ENCODE measurements around the gene ULBP1.
"Not testable (repeated sequence)": the region's sequence is repeated elsewhere in the genome, so short reads cannot be mapped to it uniquely, and the experiment has no call there.

Gene ULBP1

GRCh38 chr6:149954328-149954983 is 9.3 kb upstream of the ULBP1 start:
- DNase-seq = not testable (repeated sequence)

DNA sequence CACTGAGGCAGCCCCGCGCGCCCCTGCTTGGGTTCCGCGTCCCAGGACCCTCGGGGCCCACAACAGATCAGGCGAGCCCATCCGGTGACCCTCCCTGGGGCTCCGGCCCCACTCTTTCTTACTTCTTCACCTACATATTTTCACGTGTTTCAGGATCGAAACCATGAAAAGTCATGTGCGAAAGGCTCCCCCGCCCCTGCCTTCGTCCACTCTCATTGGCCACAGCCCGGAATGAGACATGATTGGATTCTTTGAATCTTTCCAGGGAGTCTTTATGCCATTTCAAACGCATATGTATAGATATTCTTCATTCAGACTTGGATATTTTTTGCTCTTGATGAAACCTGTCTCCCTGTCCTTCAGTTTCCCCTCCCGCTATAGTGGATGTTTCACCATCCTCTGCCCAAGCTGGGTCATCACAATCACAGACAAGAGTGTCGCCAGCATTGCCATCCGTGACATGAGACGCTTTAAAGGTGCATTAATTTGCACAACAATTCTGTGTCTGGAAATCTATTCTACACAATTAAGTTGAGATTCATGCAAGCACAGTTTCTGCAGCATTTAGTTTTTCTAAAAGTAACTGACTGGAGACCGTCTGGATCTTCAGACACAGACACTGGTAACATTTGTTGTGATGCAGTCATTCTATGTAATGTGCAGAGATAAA is 8.6 kb upstream of the ULBP1 start:
- DNase-seq = not testable (repeated sequence)

- DNase-seq = not testable (repeated sequence)
These were observed 8.0 kb upstream of the ULBP1 start for GRCh38 chr6:149955654-149956317.

DNA sequence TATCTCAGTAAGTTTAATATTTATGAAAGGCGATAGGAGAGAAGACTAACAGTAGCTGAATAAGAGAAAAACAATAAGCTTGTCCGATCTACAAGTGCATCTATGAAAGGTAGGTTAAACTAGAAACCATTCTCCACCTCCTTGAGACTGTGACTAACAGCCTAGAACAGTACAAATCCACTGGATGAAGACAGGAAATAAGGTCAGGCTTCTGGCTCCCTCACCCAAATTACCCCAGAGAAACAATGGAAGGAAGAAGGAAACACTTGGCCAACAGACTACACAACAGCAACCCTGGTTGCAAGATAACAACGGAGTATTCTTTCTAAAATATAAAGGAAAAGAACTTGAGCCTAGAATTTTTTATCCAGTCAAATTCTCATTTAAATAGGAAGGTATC is 5.6 kb upstream of the ULBP1 start:
- DNase-seq = not testable (repeated sequence)

DNA sequence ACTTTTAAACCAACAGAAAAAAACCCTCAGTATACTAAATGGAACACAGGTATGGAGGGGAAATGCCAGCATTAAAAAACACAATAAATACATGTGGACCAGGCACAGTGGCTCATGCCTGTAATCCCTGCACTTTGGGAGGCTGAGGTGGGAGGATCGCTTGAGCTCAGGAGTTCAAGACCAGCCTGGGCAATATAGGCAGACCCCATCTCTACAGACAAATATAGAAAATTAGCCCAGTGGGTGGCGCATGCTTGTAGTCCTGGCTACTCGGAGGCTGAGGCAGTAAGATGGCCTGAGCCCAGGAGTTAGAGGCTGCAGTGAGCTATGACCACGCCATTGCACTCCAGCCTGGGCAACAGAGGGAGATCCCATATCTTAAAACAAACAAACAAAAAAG is 3.9 kb upstream of the ULBP1 start:
- DNase-seq = not testable (repeated sequence)

DNA sequence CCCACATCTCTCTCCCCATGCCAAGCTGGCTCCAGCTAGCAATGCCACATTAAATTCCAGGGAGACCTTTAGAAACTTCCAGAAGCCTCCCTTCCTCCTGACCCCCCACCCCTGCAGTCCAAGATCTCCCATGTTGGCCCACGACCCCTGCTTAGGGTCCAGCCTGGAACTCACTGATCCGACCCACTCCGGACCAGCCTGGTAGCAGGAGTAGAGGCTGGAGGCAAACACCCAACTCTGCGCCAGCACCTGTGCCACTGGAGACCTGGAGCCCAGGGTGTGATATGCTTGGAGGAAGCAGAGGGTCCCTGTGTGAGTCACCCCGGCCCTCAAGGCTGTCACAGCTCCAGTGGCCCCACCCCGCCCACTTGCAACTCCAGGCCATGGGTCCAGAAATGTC is 3.3 kb upstream of the ULBP1 start:
- no peak for DNase-seq

DNA sequence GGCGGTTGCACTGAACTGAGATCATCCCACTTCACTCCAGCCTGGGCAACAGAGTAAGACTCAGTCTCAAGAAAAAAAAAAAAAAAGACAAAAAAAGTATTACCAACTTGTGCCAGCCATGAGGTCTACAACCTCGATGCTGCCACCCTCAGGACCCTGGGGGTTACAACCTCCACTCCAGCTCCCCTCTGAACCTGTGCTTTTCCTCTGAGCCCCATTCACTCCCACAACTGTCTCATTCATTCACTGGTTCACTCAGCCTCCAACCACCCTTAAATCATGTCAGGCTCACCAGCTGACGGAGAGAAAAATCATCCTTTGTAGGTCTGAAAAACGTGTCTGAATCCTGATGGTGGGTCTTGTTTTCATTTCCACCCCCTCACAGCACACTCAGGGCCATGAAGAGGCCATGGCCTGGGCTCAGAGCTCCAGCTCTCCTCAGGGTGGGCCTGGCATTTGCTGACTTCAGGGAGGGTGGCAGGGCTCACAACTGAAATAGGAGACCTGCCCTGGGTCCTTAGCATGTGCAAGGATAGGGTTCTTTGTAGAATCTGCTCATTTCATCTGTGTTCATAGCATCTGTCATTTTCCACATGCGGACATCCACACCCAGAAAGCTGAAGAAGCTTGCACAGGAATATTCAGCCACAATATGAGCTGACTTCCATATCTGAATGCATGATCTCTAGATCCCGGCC is 1.9 kb upstream of the ULBP1 start:
- DNase-seq = peak in 1 of 2 experiments; percentile 40

GRCh38 chr6:149962461-149963211 is 1.1 kb upstream of the ULBP1 start:
- no peak for DNase-seq

- peak; percentile 65 to 71 for DNase-seq
These were observed 606 bp upstream of the ULBP1 start for GRCh38 chr6:149963212-149963461.

DNA sequence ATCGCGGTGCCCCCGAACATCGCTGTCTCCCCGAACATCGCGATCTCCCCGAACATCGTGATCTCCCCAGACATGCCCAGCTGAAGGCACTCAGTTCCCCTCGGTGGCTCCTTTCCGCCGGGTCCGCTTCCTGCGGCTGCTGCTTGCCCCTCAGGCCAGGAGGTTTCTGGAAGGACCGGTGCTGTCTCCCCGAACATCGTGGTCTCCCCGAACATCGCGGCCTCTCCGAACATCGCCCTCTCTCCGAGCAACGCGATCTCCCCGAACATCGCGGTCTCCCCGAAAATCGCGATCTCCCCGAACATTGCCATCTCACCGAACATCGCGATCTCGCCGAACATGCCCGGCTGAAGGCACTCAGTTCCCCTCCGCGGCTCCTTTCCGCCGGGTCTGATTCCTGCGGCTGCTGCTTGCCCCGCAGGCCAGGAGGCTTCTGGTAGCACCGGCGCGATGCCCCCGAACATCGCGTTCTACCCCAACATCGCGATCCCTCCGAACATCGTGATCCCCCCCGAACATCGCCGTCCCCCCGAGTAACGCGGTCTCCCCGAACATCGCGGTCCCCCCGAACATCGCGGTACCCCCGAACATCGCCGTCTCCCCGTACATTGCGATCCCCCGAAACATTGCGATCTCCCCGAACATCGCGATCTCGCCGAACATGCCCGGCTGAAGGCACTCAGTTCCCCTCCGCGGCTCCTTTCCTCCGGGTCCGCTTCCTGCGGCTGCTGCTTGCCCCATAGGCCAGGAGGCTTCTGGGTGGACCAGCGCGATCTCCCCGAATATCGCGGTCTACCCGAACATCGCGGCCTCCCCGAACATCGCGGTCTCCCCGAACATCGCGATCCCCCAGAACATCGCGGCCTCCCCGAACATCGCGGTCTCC is 808 bp downstream of the ULBP1 start:
- DNase-seq = peak in 1 of 2 experiments; percentile 52

GRCh38 chr6:149965194-149966020 is 1.7 kb downstream of the ULBP1 start:
- peak in 1 of 2 experiments; percentile 30 for DNase-seq

- DNase-seq = not testable (repeated sequence)
These were observed 2.6 kb downstream of the ULBP1 start for GRCh38 chr6:149966319-149966718.

GRCh38 chr6:149967591-149967990 is 3.8 kb downstream of the ULBP1 start:
- DNase-seq = no peak

DNA sequence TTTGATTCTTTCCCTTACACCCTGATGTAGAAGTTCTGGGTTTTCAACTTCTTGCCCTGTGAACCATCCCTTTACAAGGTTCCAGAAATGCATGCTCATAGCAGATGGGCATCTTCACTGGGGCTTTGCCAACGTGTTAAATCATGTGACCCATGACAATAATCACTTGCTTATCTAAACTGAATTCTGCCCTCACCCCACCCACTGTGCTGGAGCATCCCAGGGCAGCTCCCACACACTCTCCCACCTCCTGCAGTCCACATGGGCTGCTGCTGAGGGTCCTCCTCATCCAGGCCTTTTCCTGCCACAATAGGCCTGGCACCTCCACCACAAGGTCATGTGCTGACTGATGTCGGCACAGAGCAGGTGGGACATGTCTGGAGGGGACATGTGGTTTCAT is 4.3 kb downstream of the ULBP1 start:
- not testable (repeated sequence) for DNase-seq

DNA sequence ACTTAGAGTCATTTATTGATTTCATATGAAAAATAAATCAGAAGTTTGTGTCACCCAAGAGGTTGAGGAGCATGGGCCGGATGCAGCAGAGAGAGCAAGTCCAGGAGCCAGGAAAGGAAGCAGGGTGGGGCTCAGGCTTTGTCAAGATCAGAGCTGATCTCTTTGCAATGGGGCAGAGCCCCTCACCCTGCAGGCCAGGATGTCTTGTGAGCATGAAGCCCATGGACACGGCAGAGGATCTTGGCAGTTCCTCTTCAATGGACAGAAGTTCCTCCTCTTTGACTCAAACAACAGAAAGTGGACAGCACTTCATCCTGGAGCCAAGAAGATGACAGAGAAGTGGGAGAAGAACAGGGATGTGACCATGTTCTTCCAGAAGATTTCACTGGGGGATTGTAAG is 5.2 kb downstream of the ULBP1 start:
- DNase-seq = not testable (repeated sequence)

DNA sequence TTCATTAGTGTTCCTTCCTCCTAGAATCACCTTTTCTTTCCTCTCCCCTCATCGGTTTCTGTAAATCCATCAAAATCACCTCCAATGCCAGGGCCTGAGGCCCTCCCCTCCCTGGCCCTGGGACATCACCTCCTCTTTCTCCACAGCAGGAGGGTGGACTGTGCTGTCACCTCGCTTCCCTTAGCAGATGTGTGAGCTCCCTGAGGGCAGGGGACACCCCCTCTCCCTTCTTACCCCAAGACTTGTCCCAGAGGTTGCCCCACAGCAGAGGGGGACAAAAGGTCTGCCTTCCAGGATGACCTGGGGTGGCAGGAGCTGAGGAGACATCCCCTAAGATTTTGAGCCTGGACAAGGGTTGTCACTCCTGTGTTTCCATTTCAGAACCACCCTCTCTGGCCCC is 5.9 kb downstream of the ULBP1 start:
- no peak for DNase-seq

GRCh38 chr6:149974394-149974793 is 10.7 kb downstream of the ULBP1 start:
- DNase-seq = not testable (repeated sequence)

GRCh38 chr6:149974825-149975224 is 11.1 kb downstream of the ULBP1 start:
- no peak for DNase-seq

GRCh38 chr6:149975400-149975799 is 11.7 kb downstream of the ULBP1 start:
- no peak for DNase-seq

- no peak for DNase-seq
These were observed 13.5 kb downstream of the ULBP1 start for GRCh38 chr6:149977221-149977620.

GRCh38 chr6:149978610-149979009 is 14.9 kb downstream of the ULBP1 start:
- no peak for DNase-seq
